Activated naive CD4-positive, alpha-beta T cell treated with anti-CD3 and anti-CD28 coated beads, Interleukin-2, amount 50 U/mL, for 16 hours (primary cell): ENCODE data around the gene TMEM59L.
A peak's percentile ranks its signal among the peaks of the same experiment; 100 is the strongest.
"Not testable (repeated sequence)": the region's sequence is repeated elsewhere in the genome, so short reads cannot be mapped to it uniquely, and the experiment has no call there.

Experiments used
- DNase-seq: peaks from one replicate; pipeline ENCODE4 v3.0.0-alpha.2; 2020

TMEM59L gene

DNA sequence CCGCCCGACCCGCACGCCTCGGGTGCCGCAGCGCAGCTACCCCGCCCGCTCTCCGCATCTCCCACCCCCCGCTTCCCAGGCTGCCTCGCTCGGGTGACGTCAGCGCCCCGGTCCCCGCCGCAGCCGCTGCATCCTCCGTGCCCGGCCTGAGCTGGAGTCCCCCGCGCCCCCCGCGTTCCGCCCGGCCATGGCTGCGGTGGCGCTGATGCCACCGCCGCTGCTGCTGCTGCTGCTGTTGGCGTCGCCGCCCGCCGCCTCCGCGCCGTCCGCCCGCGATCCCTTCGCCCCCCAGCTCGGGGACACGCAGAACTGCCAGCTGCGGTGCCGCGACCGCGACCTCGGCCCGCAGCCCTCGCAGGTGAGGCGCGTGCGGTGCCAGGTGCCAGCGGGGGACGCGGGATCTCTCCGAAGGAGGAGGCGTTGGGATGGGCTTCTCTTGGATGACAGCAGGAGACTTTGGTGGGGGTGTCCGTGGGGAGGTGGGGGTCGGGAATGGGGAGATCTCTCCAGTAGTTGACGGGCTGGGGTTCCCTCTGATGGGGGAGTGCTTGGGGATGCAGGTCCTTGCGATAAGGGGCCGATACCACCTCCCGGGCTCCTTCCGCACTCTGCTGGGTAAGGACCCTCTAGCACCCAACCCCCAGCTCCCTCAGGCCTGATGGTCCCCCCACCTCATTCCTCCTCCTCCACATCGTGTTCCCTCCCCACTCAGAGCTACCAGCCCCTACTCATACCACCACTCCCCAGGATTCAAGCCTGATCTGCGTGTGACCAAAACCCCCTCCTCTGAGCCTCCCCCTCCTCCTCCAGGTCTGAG is at the start of gene TMEM59L:
Gene TMEM59L, plus strand, starts transcription at position 99 of the 817 bp plus-strand sequence. Its CDS starts 89 bp downstream, at position 188.
- DNase-seq, result peak; percentile 58

DNA sequence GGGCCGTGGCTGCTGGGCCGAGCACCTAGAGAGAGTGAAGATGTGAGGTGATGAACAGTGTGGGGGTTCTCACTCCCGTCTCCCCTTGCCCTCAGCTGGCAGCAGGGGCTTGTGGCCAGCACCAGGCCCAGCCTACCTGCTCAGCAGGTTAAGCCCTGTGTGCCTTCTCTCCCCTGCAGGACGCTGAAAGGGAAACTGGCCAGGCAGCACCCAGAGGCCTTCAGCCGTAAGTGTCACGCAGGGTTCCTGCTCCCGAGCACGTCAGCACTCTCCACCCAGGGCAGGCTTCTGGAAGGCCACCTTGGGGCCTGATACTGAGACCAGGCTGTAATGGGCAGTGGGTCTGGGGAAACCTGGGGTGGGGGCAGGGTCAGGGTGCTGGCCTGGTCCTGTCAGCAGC is 45.7 kb upstream of the TMEM59L start:
- DNase-seq, result no peak

DNA sequence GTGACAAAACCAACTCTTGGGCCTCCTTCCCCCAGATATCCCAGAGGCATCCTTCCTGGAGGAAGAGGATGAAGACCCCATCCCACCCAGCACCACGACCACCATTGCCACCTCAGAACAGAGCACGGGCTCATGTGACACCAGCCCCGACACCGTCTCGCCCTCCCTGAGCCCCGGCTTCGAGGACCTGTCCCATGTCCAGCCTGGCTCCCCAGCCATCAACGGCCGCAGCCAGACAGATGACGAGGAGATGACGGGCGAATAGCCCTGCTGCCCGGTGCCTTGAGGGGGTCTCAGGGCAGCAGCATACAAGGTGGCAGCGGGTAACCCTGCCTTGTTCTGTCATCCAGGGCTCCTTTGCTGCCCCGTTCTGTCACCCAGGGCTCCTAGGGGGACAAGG is 44.3 kb upstream of the TMEM59L start:
- no peak for DNase-seq

DNA sequence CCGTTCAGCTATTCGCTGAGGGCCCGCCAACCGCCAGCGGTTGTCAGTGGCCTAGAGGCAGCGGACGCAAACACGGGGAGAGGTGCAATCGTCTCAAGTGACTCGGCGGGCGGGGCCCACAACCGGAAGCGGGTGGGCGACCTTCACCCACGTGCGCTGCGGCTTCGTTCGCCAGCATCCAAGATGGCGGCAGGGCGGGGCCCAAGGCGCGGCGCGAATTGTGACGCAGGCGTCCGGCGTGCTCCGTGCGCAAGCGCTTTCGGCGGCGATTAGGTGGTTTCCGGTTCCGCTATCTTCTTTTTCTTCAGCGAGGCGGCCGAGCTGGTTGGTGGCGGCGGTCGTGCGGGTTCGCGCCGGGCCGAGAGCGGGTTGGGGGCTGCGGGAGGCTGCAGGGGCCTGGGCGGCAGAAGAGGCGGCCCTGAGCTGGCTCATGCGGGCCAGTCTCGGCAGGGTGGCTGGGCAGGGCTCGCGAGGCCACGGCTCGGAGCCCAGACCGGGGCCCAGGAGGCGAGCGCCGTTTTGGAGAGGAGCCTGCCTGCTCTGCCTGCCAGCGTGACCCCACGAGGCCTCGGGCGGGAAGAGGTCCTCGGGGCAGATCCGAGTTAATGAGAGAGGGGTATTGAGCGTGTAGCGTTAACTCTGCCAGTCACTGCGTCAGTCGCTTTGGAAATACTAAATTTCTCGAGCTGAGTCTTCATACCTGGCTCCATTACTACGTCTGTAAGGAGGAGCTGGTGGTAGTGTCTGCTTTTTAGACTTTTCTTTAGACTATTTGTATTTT is 40.9 kb upstream of the TMEM59L start, which contains the start of gene UBA52:
Gene UBA52, plus strand, starts transcription at position 294 of the 781 bp plus-strand sequence. CDS start 1,444 bp downstream, outside the sequence.
- peak; percentile 99 for DNase-seq

DNA sequence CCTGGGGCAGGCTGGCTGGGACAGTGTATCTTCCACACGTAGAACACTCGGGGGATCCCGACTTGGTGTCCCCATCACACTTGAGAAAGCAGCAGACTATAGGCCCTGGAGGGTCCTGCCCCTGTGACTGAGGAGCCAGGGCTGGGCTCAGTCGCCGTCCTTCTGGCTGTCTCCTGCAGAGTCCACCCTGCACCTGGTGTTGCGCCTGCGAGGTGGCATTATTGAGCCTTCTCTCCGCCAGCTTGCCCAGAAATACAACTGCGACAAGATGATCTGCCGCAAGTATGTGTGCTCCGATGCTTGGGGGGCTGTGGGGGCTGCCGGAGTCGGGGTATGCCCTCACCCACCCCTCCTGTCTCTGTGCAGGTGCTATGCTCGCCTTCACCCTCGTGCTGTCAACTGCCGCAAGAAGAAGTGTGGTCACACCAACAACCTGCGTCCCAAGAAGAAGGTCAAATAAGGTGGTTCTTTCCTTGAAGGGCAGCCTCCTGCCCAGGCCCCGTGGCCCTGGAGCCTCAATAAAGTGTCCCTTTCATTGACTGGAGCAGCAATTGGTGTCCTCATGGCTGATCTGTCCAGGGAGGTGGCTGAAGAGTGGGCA is 37.9 kb upstream of the TMEM59L start:
- no peak for DNase-seq

DNA sequence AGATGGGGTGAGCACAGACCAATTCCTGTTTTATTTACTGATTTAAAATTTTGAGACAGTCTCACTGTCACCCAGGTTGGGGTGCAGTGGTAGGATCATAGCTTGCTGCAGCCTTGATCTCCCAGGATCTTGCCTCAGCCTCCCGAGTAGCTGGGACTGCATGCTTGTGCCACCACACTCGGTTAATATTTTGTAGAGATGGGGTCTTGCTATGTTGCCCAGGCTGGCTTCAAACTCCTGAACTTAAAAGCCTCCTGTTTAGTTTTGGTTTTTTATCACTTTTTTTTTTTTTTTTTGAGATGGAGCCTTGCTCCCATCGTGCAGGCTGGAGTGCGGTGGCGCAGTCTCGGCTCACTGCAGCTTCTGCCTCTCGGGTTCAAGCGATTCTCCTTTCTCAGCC is 36.3 kb upstream of the TMEM59L start:
- DNase-seq, result no peak

DNA sequence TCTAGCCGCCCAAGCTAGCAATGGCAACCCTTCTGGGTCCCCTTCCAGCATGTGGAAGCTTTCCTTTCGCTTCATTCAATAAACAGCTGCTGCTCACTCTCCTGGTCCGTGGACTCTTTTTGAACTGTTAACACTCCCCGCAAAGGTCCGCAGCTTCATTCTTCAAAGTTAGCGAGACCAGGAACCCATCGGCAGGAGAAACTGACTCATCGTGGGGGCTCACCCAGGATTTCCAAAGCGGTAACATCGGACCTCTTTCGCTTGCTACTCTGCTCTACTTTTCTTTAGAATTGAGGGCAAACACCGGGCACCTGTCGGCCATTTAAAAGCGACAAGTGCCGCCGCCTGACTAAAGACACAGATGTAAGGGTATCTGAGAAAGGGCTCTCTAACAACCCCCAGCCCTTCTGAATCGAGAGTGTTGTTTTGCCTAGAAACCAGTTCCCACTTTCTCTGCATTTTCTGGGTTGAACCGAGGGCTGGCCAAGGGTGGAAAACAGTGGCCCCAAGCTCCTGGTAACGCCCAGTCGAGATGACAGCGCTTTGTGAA is 35.2 kb upstream of the TMEM59L start:
- DNase-seq, result no peak

DNA sequence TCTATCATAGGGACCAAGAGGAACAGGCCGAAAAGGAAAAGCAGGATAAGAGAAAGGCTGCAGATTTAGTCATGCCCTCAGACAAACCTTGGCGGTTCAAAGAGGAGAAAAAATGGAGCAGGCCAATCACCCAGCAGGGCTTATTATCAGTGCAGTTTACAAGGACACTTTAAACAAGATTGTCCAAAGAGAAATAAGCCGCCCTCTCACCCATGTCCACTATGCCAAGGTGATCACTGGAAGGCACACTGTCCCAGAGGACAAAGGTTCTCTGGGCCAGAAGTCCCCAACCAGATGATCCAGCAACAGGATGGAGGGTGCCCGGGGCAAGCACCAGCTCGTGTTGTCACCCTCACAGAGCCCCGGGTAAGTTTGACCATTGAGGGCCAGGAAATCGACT is 32.4 kb upstream of the TMEM59L start:
- DNase-seq, result no peak

DNA sequence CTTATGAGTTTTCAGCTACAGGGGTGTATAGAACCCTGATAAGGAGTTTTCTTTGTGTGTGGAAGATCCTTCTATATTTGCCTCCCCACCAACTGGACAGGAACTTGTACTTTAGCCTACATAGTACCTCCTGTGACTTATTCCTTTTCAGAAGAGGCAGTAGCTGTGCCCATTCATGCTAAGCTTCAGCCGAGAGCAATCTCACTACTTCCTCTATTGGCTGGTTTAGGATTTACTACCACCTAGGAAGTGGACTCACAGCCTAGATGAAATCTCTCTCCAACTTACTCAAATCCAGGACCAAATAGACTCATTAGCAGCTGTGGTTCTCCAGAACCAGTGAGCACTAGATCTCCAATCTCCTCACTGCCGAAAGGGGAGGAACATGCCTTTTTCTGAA is 26.4 kb upstream of the TMEM59L start:
- DNase-seq, result no peak

DNA sequence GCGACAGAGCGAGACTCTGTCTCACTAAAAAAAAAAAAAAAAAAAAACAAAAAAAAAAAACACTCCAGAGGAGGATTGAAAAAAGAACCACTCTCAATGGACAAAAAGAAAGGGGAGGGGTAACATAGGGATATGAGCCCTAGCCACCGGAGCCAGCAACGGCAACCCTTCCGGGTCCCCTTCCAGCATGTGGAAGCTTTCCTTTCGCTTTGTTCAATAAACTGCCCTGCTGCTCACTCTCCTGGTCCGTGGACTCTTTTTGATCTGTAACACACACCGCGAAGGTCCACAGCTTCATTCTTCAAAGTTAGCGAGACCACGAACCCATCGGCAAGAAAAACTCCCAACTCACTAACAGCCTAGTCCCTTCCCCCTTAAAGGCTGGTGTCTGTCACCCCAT is 25.1 kb upstream of the TMEM59L start:
- DNase-seq, result no peak

DNA sequence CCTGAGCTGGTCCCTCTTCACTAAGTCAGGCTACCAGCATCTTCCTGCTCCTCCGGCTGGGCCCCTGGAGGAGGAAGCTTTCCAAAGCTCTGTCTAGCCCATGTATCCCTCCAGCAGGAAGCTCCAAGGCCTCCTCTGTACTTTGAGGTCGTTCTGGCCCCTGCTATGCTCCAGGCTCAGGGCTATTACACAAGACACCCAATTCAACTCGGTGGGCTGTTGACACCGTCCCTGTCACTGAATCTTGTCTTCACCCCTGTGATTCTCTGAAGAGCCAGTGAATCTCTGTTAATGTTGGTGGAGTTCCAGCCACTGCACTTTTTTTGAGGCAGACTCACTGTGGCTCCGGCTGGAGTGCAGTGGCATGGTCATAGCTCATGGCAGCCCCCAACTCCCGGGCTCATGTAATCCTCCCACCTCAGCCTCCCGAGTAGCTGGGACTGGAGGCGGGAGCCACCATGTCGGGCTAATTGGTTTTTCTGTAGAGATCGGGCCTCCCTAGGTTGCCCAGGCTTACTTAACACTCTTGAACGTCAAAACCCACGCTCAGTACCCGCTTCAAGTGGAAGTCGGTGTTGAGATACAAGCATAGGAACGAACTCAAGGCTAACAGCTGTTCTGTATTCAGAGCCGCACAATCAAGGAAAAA is 24.6 kb upstream of the TMEM59L start:
- no peak for DNase-seq

DNA sequence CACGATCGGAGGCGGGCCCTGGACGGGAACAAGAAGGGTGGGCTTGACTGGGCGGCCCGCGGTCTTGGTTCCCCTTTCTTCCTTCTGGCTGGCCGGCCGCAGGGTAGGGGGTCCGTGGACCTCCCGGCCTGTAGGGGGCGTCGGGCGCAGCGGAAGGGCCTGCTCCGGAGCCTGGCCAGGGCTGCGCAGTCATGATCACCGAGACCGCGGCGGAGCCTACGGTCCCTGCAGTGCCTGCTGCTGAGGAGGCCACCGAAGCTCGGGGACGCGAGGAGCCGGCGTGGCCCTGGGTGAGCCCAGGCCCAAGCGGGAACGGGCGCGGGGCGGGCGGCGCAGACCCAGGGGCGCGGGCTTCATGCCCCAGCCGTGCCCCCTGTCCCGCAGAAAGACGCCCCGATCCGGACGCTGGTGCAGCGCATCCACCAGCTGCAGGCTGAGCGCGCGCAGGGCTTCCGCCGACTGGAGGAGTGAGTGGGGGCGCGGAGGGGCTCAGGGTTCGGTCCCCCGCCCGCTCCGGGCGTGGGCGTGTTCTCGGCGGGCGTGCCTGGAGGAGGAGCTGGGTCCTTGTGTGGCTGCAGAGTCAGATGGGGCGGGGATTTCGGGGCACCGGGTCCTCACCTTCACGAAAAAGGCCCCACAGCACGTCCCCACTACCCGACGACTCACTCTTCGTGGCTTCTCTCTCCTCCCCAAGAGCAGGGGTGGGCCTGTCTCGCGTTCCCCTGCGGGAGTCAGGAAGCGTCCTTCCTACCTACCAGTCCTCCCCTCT is 23.9 kb upstream of the TMEM59L start, which contains the start of gene REX1BD:
Gene REX1BD, plus strand, starts transcription at position 188 of the 769 bp plus-strand sequence. Its CDS starts 4 bp downstream, at position 192.
- peak; percentile 90 for DNase-seq

DNA sequence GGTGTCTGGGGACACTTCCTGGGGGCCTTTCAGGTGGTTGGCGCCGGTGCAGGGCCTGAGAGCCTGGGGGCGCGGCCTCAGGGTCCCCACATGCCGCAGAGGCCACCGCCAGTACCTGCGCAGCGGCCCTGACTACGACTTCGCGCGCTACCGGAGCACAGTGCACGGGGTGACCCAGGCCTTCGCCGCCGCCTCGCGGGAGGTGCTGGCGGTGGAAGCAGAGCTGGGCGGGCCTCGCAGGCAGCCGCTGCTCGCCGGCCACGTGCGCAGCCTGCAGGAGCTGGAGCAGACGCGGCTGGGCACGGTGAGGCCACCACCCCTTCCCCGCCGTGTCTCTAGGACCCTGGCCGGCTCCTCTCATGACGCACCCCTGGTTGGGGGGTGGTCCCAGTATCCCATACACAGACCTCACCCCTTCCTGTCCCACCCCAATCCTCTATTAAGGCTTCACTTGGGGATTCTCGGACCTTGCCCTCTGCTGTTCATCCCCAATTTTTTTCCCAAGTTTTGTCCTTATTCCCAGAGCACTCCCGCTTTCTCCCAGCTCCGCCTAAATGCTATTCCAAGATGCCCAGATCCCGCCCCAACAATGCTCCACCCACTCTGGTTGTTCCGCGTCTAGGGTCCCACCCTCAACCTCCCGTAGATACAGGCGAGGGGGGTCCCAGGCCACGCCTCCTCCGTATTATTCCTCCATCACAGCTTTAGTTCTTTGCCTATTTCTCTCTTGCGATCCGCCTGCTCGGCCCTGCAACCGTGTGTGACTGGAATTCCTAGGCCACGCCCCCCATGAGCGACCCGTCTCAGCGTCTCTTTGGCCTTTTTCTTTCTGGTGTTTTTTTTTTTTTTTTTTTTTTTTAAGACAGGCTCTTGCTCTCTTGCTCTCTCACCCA is 23.0 kb upstream of the TMEM59L start:
- DNase-seq, result peak; percentile 74

DNA sequence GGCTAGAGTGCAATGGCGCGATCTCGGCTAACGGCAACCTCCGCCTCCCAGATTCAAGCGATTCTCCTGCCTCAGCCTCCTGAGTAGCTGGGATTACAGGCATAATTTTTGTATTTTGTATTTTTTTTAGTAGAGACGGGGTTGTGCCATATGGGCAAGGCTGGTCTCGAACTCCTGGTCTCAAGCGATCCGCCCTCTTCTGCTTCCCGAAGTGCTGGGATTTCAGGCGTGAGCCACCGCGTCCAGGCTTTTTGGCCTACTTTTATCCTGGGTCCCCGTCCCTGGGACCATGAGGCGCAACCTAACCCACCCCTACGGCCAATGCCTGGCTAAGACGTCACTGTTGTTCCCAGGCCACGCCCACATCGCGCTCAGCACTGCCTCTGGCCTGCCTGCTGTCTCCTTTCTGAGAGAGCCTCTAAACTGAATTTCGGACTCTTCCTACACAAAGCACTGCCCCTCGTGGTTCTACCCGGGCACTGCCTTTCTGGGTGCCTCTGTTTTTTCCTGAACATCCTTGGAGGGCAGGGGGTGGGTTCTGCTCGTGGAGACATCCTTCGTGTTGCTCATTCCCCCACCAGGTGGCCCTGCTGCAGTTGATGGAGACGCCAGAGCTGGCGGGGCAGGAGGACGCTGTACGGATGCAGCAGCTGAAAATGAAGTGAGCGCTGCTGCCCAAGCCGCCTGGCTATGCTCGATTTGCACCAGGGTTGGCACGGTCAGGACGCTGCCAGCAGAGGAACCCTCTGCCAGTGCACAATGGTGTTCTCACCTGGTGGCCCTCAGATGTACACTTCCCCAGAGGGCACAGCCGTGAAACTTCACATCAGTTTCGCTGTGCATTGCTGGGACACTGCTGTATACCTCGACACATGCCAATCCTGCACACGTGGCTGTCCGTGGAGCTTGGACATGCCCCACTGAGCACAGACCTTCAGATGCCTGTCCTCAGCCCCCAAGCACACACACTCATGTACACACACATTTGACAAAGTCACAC is 22.1 kb upstream of the TMEM59L start:
- DNase-seq, result no peak

DNA sequence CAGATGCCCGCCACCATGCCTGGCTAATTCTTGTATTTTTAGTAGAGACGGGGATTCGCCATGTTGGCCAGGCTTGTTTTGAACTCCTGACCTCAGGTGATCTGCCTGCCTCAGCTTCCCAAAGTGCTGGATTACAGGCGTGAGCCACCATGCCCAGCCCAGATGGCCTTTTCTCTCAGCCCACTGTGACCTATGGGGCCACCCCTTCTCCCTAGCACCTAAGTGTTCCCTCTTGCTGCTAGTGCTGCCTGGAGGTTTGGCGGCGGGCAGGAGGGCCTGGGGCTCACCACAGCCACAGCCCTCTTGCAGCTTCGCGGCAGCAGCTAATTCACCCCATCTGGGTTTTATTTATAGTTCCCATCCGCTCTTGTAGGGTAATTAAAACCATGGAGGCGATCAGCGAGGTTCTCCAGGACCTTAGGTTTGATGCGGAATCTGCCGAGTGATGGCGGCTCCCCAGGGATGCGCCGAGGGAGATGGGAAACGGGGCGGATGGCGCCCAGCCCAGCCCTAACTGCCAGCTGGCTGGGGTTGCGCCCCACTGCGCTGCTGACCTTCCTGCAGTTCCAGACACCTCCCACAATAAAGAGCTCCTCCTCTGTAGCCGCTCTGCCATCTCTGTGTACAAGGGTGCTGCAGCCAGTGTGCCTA is 20.8 kb upstream of the TMEM59L start:
- DNase-seq, result no peak

DNA sequence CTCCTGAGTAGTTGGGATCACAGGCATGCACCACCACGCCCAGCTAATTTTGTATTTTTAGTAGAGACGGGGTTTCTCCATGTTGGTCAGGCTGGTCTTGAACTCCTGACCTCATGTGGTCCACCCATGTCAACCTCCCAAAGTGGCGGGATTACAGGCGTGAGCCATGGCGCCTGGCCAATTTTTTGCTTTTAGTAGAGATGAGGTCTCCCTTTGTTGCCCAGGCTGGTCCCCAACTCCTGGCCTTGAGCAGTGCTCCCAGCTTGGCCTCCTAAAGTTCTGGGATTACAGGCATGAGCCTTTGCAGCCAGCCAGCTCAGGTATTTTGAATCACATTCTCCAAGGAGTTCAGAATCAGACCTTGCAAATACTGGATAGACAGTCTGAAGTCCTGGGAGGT is 19.9 kb upstream of the TMEM59L start:
- DNase-seq, result not testable (repeated sequence)

DNA sequence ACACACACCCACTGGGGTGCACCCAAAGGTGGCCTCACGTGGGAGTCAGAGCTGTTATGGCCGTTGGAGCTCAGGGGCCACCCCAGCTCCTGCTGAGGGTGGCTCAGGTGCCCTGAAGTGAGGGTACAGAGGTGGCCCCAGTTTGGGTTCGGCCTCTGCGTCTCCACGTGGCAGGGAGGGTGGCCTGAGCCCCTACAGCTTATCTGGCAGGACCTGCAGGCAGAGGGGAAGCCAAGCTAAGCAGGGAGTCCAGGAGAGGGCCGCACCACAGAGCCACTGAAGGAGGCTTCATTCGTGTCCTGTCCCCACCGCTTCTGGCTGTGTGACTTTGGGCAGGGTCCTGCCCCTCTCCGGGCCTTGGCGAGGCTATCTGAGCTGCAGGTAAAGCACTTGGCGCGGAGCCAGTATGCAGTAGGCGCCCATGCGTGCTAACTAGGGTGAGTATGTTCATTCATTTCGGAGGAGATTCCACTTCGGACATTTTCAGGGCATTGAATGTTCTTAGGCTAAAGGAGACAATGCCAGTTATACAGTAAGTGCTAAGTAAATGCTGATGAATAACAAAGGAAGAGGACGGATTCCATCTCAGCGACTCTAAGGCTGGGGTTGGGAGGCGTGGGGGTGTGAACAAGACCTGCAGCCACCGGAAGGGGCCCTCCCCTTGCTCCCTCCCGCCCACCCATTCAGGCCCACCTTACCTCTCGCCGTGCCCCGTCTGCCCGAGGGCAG is 19.1 kb upstream of the TMEM59L start:
- DNase-seq, result no peak
